SHP77 treated with DMSO at 0.1 percent for 48 hours (cell line): Measurements from ENCODE around the gene F7.
"Not testable (repeated sequence)": the region's sequence is repeated elsewhere in the genome, so short reads cannot be mapped to it uniquely, and the experiment has no call there.

Experiments
- DNase-seq: peaks from one replicate; lab custom pipeline; 2025; lab: John Stamatoyannopoulos, UW

Gene F7

DNA sequence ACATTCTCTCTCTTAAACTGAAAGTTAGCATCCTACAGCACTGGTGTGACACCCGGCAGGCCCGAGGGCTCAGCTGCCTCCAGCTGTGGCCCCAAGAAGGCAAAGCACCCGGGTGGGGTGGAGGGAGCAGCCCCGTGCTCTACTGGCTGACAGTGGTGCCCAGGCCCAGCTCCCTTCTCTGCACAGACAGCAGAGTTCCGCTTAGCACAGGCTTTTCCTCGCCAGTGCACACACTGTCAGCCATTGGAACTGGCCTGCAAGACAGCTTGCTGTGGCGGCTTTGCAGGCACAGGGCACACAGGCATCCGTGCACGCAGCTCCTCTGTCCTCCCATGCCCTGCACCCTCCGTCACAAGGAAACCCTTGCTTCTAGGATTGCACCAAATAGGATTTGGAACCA is 3.3 kb upstream of the F7 start:
- DNase-seq: not testable (repeated sequence)

- DNase-seq: no peak
These were observed 2.9 kb upstream of the F7 start for GRCh38 chr13:113102727-113103126.

DNA sequence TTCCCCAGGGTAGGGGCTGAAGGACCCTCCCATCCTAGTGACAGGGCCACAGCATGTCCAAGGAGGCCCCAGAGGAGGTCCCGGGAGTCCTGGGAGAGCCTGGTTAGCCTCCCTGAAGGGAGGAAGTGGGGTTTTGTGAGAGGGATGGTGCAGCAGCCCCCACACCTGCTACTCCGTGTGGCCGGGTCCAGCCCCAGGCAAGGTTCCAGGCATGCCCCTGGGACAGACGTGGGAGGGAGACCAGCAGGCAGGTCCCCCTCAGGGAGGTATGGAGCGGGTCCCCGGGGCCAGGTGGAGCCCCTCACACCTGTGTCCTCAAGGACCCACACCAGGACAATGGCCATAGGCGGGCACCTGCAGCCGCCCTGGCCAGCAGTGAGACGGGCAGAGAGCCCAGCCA is 1.9 kb upstream of the F7 start:
- no peak for DNase-seq

DNA sequence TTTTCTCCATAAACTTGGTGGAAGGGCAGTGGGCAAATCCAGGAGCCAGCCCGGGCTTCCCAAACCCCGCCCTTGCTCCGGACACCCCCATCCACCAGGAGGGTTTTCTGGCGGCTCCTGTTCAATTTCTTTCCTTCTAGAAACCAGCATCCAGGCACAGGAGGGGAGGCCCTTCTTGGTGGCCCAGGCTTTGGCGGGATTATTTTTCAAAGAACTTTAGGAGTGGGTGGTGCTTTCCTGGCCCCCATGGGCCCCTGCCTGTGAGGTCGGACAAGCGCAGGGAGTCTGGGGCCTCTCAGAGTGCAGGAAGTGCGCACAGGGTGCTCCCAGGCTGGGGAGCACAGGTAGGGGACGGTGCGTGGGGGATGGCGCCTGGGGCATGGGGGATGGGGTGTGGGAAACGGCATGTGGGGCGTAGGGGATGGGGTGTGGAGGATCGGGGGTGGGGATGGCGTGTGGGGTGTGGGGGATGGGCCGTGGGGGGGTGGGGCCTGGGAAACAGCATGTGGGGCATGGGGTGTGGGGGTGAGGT is 396 bp downstream of the F7 start:
- no peak for DNase-seq

DNA sequence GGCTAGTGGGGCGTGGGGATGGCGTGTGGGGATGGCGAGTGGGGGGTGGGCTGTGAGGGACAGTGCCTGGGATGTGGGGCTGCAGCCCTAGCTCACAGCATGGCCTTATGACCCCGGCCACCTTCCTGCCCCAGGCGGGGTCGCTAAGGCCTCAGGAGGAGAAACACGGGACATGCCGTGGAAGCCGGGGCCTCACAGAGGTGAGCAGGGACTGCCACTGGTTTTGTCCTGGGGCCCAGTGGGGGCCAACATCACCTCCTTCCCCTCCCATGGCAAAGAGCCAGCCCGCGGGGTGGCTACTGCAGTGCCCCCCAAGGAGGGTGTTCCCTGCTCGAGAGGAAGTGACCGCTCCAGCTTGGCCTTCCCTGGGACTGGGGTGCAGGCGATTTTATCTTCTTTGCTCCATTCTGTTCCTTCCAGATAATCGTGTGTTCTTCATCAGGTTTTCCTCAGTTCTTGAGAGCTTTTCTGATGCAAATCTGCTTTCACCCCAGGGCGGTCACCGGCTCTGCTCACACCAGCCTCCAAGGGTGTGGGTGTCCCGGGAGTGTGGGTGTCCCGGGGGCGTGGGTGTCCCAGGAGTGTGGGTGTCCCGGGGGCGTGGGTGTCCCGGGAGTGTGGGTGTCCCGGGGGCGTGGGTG is 1.2 kb downstream of the F7 start:
- DNase-seq: no peak

DNA sequence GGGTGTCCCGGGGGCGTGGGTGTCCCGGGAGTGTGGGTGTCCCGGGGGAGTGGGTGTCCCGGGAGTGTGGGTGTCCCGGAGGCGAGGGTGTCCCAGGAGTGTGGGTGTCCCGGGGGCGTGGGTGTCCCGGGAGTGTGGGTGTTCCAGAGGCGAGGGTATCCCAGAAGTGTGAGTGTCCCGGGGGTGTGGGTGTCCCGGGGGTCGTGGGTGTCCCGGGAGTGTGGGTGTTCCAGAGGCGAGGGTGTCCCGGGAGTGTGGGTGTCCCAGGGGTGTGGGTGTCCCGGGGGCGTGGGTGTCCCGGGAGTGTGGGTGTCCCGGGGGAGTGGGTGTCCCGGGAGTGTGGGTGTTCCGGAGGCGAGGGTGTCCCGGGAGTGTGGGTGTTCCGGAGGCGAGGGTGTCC is 2.9 kb downstream of the F7 start:
- not testable (repeated sequence) for DNase-seq

- DNase-seq: no peak
These were observed 3.8 kb downstream of the F7 start for GRCh38 chr13:113109151-113110047.

GRCh38 chr13:113110048-113110851 is 4.7 kb downstream of the F7 start:
- DNase-seq: no peak

- no peak for DNase-seq
These were observed 5.3 kb downstream of the F7 start for GRCh38 chr13:113110852-113111315.

- not testable (repeated sequence) for DNase-seq
These were observed 6.2 kb downstream of the F7 start for GRCh38 chr13:113111821-113112220.

GRCh38 chr13:113112475-113112874 is 6.9 kb downstream of the F7 start:
- DNase-seq: not testable (repeated sequence)

- DNase-seq: no peak
These were observed 7.6 kb downstream of the F7 start for GRCh38 chr13:113112893-113113845.

DNA sequence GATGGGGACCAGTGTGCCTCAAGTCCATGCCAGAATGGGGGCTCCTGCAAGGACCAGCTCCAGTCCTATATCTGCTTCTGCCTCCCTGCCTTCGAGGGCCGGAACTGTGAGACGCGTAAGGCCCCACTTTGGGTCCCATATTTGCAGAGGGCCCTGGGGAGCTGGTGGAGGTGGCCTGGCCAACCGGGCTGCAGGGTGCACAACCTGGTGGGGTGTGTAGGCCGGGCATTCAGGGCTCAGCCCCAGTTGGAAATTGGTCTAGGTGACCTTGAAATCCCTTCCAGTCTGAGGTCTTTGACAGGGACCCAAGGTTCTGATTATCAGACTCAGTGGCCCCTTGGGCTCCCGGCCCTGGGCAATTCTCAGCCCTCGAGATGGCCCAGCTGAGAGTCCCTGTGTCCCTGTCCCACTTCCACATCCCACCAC is 8.3 kb downstream of the F7 start:
- DNase-seq: no peak

- DNase-seq: no peak
These were observed 9.1 kb downstream of the F7 start for GRCh38 chr13:113114511-113115362.

GRCh38 chr13:113115363-113116205 is 10.0 kb downstream of the F7 start:
- no peak for DNase-seq

DNA sequence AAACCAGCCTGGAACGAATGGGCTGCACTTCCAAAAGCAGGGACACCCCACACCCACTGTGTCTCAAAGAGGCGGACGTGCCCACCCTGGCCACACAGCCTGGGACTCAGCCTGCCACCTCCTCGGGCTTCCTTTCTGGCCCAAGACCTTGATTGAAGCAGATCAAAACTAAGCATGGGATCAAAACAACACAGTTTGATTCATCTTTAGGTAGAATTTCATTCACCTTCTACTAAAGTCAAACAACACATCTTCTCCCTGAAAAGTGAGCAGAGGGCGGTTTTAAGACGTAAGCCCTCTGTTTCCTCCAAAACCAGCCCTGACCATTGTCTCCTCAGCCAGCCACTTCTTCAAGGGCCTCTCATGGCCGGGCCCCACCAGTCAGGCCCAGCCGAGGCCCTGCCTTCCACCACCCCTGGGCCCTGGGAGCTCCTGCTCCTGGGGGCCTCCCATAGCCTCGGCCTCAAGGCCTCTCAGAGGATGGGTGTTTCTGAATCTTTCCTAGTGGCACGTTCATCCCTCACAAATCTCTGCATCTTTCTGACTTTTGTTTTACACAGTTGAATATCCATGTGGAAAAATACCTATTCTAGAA is 10.7 kb downstream of the F7 start:
- no peak for DNase-seq

DNA sequence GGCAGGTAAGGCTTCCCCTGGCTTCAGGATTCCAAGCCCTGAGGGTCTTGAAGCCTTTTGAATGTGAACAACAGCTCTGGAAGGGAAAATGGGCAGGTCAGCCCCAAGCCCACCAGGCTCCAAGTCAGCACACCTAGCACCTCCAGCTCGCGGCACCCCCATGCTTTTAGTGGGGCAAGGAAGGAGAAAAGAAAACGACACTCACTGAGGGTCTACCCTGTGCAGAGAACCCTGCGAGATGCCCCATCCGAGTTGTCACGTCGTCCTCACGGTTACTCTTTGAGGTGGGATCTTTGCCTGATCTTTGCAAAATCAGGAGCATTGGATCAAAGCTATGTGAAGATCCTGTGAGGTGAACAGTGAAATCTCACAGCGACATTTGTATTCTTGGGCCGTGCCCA is 11.3 kb downstream of the F7 start:
- DNase-seq: no peak

DNA sequence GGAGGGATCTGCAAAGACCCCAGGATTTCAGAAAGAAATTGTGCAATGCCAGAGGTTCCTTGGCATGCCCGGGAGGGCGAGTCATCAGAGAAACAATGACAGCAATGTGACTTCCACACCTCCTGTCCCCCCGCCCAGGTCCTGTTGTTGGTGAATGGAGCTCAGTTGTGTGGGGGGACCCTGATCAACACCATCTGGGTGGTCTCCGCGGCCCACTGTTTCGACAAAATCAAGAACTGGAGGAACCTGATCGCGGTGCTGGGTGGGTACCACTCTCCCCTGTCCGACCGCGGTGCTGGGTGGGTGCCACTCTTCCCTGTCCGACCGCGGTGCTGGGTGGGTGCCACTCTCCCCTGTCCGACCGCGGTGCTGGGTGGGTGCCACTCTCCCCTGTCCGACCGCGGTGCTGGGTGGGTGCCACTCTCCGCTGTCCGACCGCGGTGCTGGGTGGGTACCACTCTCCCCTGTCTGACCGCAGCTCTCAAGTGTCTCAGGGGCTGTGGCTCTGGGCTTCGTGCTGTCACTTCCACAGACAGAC is 11.8 kb downstream of the F7 start:
- no peak for DNase-seq

- DNase-seq: no peak
These were observed 12.3 kb downstream of the F7 start for GRCh38 chr13:113117911-113118260.
